K562 (cell line): ENCODE results near the gene CUX1. TPM values are rescaled to one million over a fixed set of nuclear protein-coding genes. Genes with fewer than 3 reads are reported as not detected.
A peak's percentile ranks its signal among the peaks of the same experiment; 100 is the strongest.

Experiments
- BRD4 ChIP-seq: fragments of 200-600 bp; sonication (generic); IDR thresholded peaks from 2 replicates; pipeline ENCODE4 v1.6.1; 2017; ENCODE audit warnings: inconsistent platforms
- C11orf30 ChIP-seq: fragments of 450-650 bp; IDR thresholded peaks from 2 replicates; pipeline ENCODE4 v1.6.1; 2016; ENCODE audit warnings: low read depth, mild to moderate bottlenecking
- CCNT2 ChIP-seq: IDR thresholded peaks from 2 replicates; pipeline ENCODE4 v1.6.1; 2011; ENCODE audit warnings: borderline replicate concordance, low read depth, mild to moderate bottlenecking, moderate library complexity, mixed read lengths, low read length; ENCODE audit not compliant: insufficient read length; ENCODE audit errors: extremely low read depth
- CTCF ChIP-seq, 3 experiments: IDR thresholded peaks in 2 of 3; conservative IDR thresholded peaks in 1 of 3; 2 replicates each; pipeline ENCODE4 v1.5.1; 2011 to 2012; ENCODE audit warnings: low read length in 3 of 3, mild to moderate bottlenecking in 3 of 3, control low read depth in 2 of 3, improper control_type of control experiment in 1 of 3, inconsistent platforms in 1 of 3, low read depth in 1 of 3, mixed read lengths in 1 of 3, moderate library complexity in 1 of 3; ENCODE audit not compliant: insufficient read depth in 2 of 3
- EP300 ChIP-seq: IDR thresholded peaks from 2 replicates; pipeline ENCODE4 v1.6.1; 2012; ENCODE audit warnings: low read length, improper control_type of control experiment
- HDAC1 ChIP-seq, 2 experiments: fragments of 450-650 bp; IDR thresholded peaks; 2 replicates each; pipeline ENCODE4 v1.6.1; 2016 to 2017; ENCODE audit warnings: inconsistent platforms in 1 of 2, mild to moderate bottlenecking in 1 of 2, moderate library complexity in 1 of 2
- HDAC6 ChIP-seq: IDR thresholded peaks from 2 replicates; pipeline ENCODE4 v1.6.1; 2012; ENCODE audit warnings: low read depth, mild to moderate bottlenecking, control low read depth, inconsistent platforms, low read length, moderate library complexity
- HMGXB4 ChIP-seq: sonication (generic); formaldehyde crosslinking; IDR thresholded peaks from 2 replicates; pipeline ENCODE4 v1.8.1; 2023; ENCODE audit warnings: mild to moderate bottlenecking, missing genetic modification reagents
- MTA3 ChIP-seq: fragments of 450-650 bp; formaldehyde crosslinking; IDR thresholded peaks from 2 replicates; pipeline ENCODE4 v1.6.1; 2017; ENCODE audit warnings: mild to moderate bottlenecking, borderline replicate concordance
- SIN3A ChIP-seq, 2 experiments: fragments of 150-350 bp in 1 of 2; IDR thresholded peaks; 2 replicates each; pipeline ENCODE4 v1.6.1; 2011 to 2016; ENCODE audit warnings: borderline replicate concordance in 2 of 2, low read depth in 2 of 2, low read length in 2 of 2, mild to moderate bottlenecking in 2 of 2, moderate library complexity in 2 of 2; ENCODE audit not compliant: control insufficient read depth in 1 of 2
- SMAD1 ChIP-seq: fragments of 150-350 bp; IDR thresholded peaks from 2 replicates; pipeline ENCODE4 v1.6.1; 2014; ENCODE audit warnings: low read length, low read depth; ENCODE audit not compliant: partially characterized antibody
- SMARCA4 ChIP-seq: fragments of 450-650 bp; IDR thresholded peaks from 2 replicates; pipeline ENCODE4 v1.6.1; 2016
- SMC3 ChIP-seq: conservative IDR thresholded peaks from 2 replicates; pipeline ENCODE4 v1.6.1; 2011; ENCODE audit warnings: low read depth, low read length, improper control_type of control experiment; ENCODE audit not compliant: insufficient read depth
- TAL1 ChIP-seq: fragments of 450-650 bp; IDR thresholded peaks from 2 replicates; pipeline ENCODE4 v1.6.1; 2016; ENCODE audit warnings: mild to moderate bottlenecking
- TCF3 ChIP-seq: sonication (generic); formaldehyde crosslinking; IDR thresholded peaks from 2 replicates; pipeline ENCODE4 v1.4.0; 2020; ENCODE audit warnings: mild to moderate bottlenecking, missing genetic modification reagents
- TEAD4 ChIP-seq, 2 experiments: sonication (generic) in 1 of 2; formaldehyde crosslinking in 1 of 2; IDR thresholded peaks; 2 replicates each; pipeline versions ENCODE4 v1.6.1 to v1.8.0; 2012 to 2022; ENCODE audit warnings: borderline replicate concordance in 1 of 2, inconsistent platforms in 1 of 2, low read length in 1 of 2, mild to moderate bottlenecking in 1 of 2, missing genetic modification reagents in 1 of 2
- VEZF1 ChIP-seq: fragments of 200-800 bp; sonication (Bioruptor generic); IDR thresholded peaks from 2 replicates; pipeline ENCODE4 v1.6.1; 2017; ENCODE audit warnings: missing genetic modification characterization, missing compliant biosample characterization
- YY1 ChIP-seq, 3 experiments: IDR thresholded peaks; 2 replicates each; pipeline ENCODE4 v1.6.1; 2011; ENCODE audit warnings: low read length in 2 of 3, mild to moderate bottlenecking in 2 of 3, moderate library complexity in 2 of 3, borderline replicate concordance in 1 of 3, control low read depth in 1 of 3, low read depth in 1 of 3; ENCODE audit not compliant: insufficient read depth in 3 of 3, insufficient replicate concordance in 2 of 3, control insufficient read depth in 1 of 3, insufficient read length in 1 of 3; ENCODE audit errors: extremely low read depth in 1 of 3
- ZBTB7A ChIP-seq: IDR thresholded peaks from 2 replicates; pipeline ENCODE4 v1.6.1; 2011; ENCODE audit warnings: low read depth, mild to moderate bottlenecking, low read length, moderate library complexity, borderline replicate concordance; ENCODE audit not compliant: control insufficient read depth
- ZNF212 ChIP-seq: fragments of 450-650 bp; formaldehyde crosslinking; IDR thresholded peaks from 2 replicates; pipeline ENCODE4 v1.4.0; 2020; ENCODE audit warnings: mild to moderate bottlenecking
- polyA plus RNA-seq, 8 experiments: library from polyadenylated mRNA; depleted of rRNA in 4 of 8; stranded (reverse) in 5 of 8; unstranded in 3 of 8; fragments of >200 nt; fragmentation: Nextera tagmentation in 2 of 8; fragmentation: Illumina TruSeq in 1 of 8; extraction: Ambion mirVana in 2 of 8; extraction: Trizol in 1 of 8; gene quantifications; 2 replicates each; pipeline versions ENCODE4 v1.2.1 to v1.2.3, GENCODE V29; 2011 to 2014; ENCODE audit warnings: inconsistent platforms in 1 of 8, missing spikeins in 1 of 8
- total RNA-seq, 7 experiments: library from RNA; depleted of rRNA in 6 of 7; stranded (reverse); fragments of >200 nt in 6 of 7; fragmentation: Illumina TruSeq in 2 of 7; extraction: Trizol in 2 of 7; gene quantifications; 2 replicates each; pipeline versions ENCODE4 v1.2.1 to v1.2.3, GENCODE V29; 2011 to 2021; ENCODE audit warnings: low replicate concordance in 1 of 7

The CUX1 gene
- total and polyA plus RNA-seq, 9 of the 15 experiments (the other 6 are each of a cell fraction or from before 2014, with no cell fraction given), result 3.6 to 55.3 (median 25.2) TPM

- TF ChIP-seq CTCF (IDR thresholded peaks at IDR 0.05 in 2 of 3, conservative IDR thresholded peaks at IDR 0.05 in 1 of 3; ENCODE audit: insufficient read depth in 2 of 3, low read depth in 1 of 3, low read length in 3 of 3) (0 out of 6 replicates have a peak, but pooled peaks of 1 of the 3 experiments have one; percentile 17), CCNT2 (peak; percentile 55), MTA3 (peak; percentile 26; the same call in 1 of the 2 replicates), TCF3 (CRISPR knock-in tag) (peak; percentile 61), SMAD1 (no peak), SIN3A (IDR thresholded peaks at IDR 0.05; ENCODE audit: borderline replicate concordance in 2 of 2, control insufficient read depth in 1 of 2, low read depth in 2 of 2, low read length in 2 of 2) (peak; percentile 34 to 53; a peak in 2 of 4 replicates), VEZF1 (CRISPR knock-in tag) (peak; percentile 34), TEAD4 (IDR thresholded peaks at IDR 0.05; ENCODE audit: low read length) (0 out of 2 replicates have a peak, but pooled peaks have one; percentile 37), TEAD4 (CRISPR knock-in tag; IDR thresholded peaks at IDR 0.05; ENCODE audit: borderline replicate concordance) (no peak), TAL1 (peak; percentile 37), HDAC1 (IDR thresholded peaks at IDR 0.05) (peak in 1 of 2 experiments; percentile 49; a peak in 2 of 4 replicates), ZNF212 (no peak), YY1 (IDR thresholded peaks at IDR 0.05; ENCODE audit: borderline replicate concordance in 1 of 3, control insufficient read depth in 1 of 3, extremely low read depth in 1 of 3, insufficient read depth in 3 of 3, insufficient read length in 1 of 3, insufficient replicate concordance in 2 of 3, low read depth in 1 of 3, low read length in 2 of 3) (no peak), C11orf30 (peak; percentile 60; the same call in 1 of the 2 replicates), ZBTB7A (peak; percentile 82), HDAC6 (no peak), SMARCA4 (peak; percentile 68), HMGXB4 (CRISPR knock-in tag) (0 out of 2 replicates have a peak, but pooled peaks have one; percentile 5), EP300 (peak; percentile 39; the same call in 1 of the 2 replicates), BRD4 (0 out of 2 replicates have a peak, but pooled peaks have one; percentile 34), SMC3 (0 out of 2 replicates have a peak, but pooled peaks have one; percentile 19)
Observed at GRCh38 chr7:101817471-101818286, at the start of gene CUX1 (continued).
